Measurements from ENCODE around the gene FXYD6.

Gene FXYD6

GRCh38 chr11:117884994-117885393, 8.5 kb upstream of the FXYD6 start:
- DNase-seq: no peak

DNA sequence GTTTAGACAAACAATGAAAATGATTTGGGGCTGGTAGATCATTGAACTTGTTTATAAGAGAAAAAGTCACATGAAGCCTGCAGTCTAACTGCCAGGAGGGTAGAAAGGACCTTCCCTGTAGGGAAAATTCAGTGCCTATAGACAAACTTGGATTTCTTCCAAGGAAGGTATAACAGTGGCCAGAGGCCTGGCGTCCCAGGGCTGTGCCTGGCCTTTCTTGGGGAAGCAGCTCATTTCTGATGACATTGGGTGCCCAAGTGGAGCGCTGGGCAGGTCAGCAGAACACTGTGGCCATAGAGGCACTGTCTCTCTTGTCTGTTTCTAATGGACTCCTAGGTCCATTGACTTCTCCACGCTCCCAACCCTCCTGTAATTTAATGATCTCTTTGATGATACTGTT, 6.6 kb upstream of the FXYD6 start:
- DNase-seq: no peak

- no peak for DNase-seq
These were observed 6.0 kb upstream of the FXYD6 start for GRCh38 chr11:117882311-117882905.

GRCh38 chr11:117881217-117881616, 4.8 kb upstream of the FXYD6 start:
- no peak for DNase-seq

DNA sequence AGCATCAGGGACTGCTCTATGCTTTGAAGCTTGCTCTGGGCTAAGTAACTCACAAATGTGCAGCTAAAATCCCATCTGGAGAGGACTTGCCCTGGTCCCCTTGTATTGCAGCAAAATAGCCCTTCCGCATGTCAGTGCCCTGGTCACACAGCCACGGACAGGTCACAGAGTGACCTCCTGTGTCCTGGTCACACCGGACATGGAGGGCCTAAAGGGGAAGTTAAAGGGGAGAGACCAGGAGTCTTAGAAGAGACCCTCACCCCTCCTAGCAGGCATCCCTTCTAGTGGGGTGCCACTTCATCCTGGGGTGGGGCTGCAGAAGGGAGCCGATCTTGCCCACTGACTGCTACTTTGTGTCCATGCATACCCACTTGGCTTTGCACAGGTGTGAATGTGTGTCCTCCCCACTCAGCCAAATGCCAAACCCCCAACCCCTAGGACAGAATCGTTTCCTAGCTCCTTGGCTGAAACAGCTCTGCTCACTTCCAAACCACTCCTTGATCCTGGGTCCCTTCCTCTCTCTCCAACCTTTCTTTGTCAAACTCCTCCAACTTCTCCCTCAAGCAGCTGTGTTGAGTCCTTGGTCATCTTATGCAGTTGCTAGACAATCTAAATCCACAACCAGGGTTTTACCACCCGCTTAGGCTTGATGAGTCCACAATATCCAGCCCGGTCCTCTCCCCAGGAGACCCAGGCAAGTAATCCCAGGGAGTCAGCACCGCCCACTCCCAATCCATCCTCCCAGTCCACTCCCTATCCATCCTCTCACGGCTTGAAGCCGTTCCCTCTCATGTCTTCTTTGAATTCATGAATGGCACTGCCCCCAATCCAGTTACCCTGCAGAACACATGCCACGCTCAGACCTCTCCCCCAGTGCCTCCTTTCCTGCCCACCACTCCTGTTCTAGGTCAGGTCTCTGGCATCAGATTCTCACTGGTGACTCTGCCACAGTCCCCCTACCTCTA, 3.3 kb upstream of the FXYD6 start:
- no peak for DNase-seq

DNA sequence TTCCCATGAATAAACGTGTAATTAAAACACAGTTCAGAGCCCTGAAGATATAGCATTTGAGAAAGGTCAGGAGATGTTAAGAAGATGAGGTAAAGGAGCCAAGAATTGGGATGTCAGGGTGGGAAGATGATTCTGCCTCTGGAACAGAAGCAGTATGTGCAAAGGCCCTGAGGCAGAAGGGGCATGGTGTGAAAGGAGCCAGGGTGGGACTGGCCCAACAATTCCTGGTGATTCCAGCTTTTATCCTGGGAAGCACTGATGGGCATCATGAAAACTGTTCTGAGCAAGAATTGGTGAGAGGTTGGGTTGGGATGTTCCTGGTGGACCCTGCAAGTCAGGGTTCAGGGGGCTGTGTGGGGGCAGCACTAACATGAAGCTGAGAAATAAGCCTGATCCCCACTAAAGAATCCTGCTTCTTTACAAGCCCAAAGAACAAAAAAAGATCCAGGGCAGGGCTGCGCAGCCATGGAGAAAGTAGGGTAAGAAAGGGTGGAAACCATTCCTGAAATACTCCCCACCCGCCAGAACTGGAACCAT, 2.5 kb upstream of the FXYD6 start:
- no peak for DNase-seq

GRCh38 chr11:117878314-117878938, 2.0 kb upstream of the FXYD6 start:
- DNase-seq: no peak

DNA sequence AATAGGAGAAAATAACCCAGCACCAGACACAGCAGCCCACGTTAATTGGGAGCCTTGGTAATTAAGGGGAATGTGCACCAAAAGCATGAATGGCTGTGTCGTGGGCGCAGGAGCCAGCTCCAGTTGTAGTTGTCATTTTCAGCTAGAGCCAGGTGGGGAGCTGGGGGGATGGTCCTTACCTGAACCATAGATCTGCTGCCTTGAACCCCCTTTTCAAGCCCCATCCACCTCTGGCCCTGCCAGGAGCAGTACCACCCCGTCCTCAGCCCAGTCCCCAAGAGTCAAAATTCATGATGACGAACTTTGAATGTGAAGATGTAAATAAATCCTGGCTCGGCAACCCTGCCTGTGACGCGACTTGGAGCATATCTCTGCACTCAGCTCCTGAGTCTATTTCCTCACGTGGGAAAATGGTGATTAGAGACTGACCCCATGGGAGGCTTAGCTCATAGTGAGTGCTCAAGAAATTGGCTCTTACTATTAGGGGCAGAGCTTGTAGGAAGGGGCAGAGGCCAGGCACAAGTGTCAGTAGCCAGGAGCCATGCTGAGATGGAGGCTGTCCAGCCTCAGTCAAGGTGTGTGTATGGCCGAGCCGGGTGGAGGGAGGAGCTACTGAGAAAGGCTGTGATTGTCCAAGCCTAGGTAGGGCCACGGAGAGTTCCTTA, 794 bp upstream of the FXYD6 start:
- DNase-seq: no peak

DNA sequence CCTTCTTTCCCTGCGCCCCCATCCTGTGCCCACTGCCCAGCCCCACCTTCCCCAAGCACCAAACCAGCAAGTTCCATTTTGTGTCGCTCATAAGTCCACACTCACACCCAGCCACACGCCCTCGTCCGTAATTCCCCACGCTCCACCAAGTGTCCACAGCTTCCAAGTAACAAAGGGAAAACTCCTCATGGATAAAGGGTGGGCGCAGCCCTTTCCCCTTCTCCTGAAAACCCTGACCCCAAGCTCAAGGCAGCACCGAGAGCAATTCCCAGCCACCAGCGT, 458 bp downstream of the FXYD6 start:
- no peak for DNase-seq

DNA sequence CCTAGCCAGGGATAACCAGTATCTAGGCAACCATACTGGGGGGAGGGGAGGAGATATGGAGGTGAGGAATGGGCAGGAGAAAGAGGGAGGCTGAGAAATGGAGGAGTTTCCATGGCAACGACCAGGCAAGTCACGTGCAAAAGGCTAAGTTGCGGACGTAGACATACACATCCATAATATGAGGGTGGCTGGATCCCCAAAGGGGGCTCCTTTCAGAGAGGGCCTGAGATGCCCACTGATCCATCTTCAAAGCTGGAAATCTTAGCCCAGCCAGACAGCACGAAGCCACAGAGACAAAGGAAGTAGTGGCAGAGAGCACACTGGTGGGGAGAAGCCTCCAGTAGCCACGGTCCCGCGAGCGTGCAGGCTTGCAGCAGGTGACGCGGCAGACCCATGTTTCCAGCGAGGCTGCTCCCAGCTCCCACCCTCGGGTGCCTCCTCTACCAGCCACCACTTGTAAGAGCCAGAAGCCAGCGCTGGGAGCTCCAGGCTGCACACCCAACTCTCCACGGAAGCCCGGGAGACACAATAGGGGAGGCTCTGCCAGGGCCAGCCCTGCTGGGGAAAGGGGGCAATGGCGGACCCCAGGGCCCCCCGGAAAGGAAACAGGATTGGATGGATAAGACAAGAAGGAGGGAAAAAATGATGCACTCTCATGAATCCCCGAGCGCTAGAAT, 938 bp downstream of the FXYD6 start:
- DNase-seq: no peak

DNA sequence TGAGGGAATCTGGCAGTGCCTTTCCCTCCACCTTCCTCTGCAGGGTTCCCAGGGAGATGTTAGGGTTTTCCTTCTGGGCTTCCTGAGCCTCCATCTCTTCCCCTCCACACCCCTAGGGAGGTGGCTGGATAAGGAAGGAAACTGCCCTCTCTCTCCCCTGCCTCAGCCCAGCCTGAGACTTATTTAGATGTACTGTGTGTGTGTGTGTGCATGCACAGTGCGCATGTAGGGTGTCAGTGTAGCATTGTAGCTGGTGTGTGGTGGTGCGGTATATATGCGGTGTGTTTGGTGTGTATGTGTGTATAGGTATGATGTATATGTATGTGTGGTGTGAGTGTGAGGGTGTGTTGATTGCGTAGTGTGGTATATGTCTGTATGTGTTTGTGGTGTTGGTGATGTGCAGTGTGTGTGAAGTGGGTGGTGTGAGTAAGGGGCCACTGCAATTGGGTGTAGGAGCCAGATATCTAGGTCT, 1.5 kb downstream of the FXYD6 start:
- no peak for DNase-seq

DNA sequence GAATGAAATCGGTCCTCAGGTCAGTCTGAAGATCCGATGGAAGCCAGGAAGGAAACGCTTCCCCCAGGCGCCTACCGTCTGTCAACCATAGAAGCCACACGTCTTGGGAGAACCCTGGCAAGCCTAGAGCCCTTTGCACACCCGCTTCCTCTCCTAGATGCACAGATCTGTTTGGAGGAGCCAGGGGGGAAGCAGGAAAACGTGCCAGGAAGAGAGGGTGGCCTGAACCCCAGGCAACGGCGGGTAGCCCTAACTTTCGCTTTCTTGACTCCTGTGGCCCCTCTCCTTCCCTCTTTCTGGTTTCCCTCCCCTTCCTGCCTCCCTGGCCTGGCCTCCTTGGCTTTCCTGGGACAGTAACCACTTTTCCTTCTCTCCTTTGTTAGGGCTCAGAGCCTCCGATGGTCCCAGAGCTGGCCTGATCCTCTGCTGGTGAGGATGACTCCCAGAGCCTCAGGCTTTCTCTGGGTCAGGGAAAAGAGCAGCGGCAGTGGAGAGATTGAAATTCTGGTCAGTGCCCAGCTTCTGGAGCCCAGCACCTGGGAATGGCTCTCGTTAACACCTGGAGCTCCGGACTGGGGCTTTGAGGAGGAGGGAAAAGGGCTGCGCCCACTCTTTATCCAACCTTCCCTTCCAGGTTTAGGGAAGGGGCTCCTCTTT, 2.1 kb downstream of the FXYD6 start:
- no peak for DNase-seq

- DNase-seq: no peak
These were observed 2.7 kb downstream of the FXYD6 start for GRCh38 chr11:117873828-117874125.

DNA sequence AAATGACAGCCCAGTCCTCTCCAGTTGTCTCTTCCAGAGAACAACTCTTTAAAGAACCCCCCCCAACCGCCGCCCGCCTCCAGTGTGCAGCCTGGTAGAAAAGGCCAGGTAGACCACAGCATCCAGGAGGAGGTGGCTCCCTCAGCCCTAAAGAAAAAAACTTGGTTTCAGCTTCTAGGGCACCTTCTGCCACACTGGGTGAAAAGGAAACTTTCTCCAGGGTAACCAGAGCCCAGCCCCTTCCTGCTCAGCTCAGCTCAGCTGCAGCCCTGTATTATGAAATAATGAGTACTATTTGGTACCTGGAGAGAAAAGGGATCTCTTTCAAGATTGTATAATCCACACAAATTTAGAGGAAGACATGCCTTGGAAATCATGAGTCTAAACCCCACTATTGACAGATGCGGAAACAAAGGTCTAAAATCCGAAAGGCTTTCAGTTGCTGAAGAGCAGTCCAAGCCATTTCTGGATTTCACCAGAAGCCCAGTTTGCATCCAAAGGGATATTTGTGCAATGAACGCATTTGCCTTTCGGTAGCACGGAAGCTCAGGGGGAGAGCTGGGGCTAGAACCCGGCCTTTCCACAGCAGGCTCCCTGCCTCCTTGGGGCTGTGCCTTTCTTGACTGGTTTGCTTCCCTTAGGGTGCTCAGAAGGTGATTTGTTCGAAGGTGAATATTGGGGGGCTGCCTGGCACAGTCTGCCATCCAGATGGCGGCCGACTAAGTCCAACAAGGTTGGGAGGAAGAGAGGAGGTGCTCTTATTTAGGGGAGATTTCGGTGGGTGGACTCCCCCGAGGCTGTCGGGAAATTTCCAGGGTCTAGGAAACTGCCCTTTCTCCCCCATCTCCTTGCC, 3.3 kb downstream of the FXYD6 start:
- no peak for DNase-seq

DNA sequence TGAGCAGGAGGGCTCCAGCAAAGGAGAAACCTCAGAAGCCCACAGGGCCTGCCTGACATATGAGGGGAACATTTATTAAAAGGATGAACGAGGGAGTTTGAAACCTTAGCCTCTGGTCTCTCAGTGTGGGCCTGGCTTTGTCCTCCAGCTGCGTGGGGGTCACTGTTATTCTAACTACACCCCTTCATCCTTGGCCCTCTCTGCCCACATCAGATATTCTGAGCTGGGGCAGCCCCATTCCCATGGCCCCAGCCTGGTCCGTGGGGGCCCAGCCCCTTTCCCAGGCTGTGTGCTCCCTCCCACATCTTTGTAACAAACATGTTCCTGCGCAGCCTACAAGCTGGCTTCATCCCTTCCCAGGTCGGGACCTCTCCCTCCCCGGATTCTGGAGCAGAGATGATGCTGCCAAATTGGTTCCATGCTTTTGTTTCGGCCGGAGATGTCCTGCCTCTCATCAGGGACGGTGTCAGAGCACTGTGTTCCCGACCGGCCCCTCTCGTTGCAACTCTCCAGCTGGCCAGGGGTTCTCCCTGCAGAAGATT, 4.0 kb downstream of the FXYD6 start:
- no peak for DNase-seq

- no peak for DNase-seq
These were observed 4.7 kb downstream of the FXYD6 start for GRCh38 chr11:117871784-117872183.

- DNase-seq: no peak
These were observed 5.3 kb downstream of the FXYD6 start for GRCh38 chr11:117871160-117871559.

DNA sequence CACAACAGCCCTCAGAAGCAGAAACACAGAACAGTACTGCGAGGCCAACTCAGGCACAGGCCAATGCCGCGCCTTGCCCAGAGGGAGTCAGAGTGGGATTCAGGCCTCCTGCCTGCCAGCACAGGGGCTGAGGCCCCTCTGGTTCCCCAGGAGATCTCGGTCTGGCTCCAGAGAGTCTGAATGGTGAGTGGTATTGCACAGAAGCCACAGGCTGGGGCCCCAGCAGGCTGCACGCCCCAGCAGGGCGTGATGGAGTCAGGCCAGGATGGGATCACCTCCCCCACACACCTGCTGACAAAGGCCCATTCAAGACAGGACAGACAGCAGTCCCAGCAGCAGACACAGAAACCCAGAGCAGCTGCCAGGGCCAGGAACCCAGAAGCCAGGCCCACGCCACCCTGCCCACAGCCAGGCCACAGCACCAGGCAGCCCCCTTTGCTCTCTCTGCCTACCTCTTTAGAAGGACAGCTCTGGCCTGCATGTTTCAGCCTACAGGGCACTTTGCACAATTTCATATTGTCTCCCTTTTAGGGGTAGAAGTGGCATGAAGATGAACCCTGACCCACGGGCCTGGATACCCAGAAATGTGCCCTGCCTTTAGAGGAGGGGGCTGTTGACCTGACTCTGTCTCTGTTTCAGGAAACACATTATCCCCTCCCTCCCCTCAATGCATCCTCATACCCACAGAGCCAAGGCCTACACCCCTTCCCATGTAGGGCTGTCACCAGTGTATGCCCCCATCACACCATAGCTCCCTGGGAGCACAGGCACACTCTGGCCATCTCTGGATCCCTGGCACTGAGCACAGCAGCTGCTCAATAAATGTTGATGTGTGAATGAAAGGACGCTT, 6.1 kb downstream of the FXYD6 start:
- DNase-seq: no peak

DNA sequence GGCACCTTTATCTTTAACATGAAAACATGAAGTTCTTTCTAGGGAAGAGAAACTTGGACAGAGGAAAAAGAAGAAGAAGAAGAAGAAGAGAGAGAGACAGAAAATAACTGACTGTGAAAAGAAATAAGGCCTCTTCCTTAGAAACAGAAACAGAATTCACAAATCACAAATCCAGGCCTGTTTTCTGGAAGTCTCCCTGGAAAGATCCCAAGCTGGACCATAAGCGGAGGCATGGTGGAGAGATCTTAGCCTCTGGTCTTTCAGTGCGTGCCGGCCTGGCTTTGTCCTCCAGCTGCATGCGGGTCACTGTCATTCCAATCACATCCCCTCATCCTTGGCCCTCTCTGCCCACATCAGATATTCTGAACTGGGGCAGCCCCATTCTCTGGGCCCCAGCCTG, 6.9 kb downstream of the FXYD6 start:
- no peak for DNase-seq

All from NCI-H187 treated with DMSO at 0.1 percent for 48 hours (cell line).